ENCODE results near the gene ERBIN.
"Not testable (repeated sequence)": the region's sequence is repeated elsewhere in the genome, so short reads cannot be mapped to it uniquely, and the experiment has no call there.

Gene ERBIN

DNA sequence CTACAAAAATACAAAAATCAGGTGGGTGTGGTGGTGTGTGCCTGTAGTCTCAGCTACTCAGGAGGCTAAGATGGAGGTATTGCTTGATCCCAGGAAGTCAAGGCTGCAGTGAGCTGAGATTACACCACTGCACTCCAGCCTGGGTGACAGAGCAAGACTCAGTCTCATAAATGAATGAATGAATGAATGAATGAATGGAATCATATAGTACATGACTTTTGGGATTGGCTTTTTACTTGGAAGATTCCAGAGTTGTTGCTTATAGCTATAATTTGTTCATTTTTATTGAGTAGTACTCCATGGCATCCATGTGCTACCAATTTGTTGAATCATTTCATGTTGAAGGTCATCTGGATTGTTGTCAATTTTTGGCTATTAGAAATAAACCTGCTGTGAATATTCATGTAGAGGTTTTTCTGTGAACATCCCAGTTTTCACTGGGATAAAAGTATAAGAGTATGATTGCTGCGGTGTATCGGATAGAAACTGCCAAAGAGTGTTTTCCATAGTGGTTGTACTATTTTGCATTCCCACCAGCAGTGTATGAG is 19.9 kb downstream of the ERBIN start:
- no peak for DNase-seq (ENCODE audit: extremely low read depth, low read depth)

GRCh38 chr5:65948115-65948747 is 21.9 kb downstream of the ERBIN start:
- TF ChIP-seq, protein P1, sequence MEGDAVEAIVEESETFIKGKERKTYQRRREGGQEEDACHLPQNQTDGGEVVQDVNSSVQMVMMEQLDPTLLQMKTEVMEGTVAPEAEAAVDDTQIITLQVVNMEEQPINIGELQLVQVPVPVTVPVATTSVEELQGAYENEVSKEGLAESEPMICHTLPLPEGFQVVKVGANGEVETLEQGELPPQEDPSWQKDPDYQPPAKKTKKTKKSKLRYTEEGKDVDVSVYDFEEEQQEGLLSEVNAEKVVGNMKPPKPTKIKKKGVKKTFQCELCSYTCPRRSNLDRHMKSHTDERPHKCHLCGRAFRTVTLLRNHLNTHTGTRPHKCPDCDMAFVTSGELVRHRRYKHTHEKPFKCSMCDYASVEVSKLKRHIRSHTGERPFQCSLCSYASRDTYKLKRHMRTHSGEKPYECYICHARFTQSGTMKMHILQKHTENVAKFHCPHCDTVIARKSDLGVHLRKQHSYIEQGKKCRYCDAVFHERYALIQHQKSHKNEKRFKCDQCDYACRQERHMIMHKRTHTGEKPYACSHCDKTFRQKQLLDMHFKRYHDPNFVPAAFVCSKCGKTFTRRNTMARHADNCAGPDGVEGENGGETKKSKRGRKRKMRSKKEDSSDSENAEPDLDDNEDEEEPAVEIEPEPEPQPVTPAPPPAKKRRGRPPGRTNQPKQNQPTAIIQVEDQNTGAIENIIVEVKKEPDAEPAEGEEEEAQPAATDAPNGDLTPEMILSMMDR (IDR thresholded peaks at IDR 0.05; ENCODE audit: low read depth, low read length) = no peak
- no peak for DNase-seq (ENCODE audit: extremely low read depth, low read depth)

More for the DNA sequence above, 19.9 kb downstream of the ERBIN start:
- TF ChIP-seq, protein P1 (IDR thresholded peaks at IDR 0.05; ENCODE audit: low read depth, low read length) = no peak

DNA sequence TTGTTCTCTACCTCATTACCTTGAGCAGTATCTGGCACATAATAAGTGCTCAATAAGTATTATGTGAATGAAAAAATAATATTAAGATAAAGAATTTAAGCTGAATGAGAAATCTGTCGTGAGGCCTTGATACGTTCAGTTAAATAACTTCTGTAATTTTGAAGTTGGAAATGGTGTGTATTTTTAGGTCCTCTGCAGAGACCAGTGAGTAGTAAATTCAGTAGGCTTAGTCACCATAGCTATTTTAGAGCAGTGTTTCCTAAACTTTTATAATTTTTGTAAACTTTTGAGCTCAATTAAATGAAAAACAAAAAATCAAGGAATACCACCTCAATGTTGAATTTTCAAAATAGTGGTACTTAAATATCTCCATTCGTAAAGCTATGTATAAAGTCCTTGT is 25.0 kb downstream of the ERBIN start:
- no peak for DNase-seq (ENCODE audit: extremely low read depth, low read depth)
- TF ChIP-seq, protein P1 (IDR thresholded peaks at IDR 0.05; ENCODE audit: low read depth, low read length) = no peak

DNA sequence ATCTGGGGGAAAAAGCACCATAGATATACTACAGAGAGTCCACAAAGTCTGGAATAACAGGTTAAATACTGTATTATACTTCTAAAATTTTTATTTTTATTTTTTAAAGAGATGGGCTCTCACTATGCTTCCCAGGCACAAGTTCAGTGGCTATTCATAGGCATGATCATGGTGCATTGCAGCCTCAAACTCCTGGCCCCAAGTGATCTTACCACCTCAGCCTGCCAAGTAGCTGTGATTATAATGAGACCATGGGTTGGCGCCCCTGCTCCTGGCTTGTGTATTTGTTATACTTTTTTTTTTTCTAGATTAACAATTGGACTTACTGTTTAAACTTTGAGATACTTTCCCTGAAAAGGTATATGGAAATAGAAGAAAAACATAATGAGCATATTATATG is 25.9 kb downstream of the ERBIN start:
- no peak for DNase-seq (ENCODE audit: extremely low read depth, low read depth)
- TF ChIP-seq, protein P1 (IDR thresholded peaks at IDR 0.05; ENCODE audit: low read depth, low read length) = no peak

DNA sequence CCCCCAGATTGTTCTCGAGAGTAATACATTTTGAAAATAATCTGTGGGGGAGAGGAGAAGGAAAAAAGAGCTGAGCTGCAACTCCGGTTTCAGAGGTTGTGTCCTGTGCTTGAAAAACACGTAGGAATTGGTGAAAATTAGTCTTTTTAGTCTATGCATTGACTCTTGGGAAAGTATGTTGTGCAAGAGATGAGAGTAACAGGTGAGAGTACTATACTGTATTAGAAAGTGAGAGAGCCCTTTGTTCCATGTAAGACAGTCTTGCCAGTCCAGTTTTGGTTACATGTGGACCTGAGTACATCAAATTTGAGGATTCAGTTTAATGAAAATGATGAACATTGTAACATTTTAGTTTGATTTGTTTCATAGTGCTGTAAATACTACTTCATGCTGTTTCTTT is 27.8 kb downstream of the ERBIN start:
- DNase-seq (ENCODE audit: extremely low read depth, low read depth) = no peak
- TF ChIP-seq, protein P1 (IDR thresholded peaks at IDR 0.05; ENCODE audit: low read depth, low read length) = no peak

DNA sequence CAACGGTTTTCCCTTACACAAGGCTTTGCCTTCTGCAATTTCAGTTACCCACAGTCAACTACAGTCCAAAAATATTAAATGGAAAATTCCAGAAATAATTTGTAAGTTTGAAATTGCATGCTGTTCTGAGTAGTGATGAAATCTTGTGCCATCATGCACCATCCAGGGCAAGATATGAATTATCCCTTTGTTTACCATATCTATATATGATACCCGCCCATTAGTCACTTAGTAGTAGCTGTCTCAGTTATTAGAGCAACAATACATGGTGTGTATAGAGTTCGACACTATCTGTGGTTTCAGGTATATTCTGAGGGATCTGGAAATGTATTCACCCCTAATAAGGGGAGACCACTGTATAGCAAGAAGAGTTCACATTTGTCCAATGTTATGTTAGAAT is 29.4 kb downstream of the ERBIN start:
- TF ChIP-seq, protein P1 (IDR thresholded peaks at IDR 0.05; ENCODE audit: low read depth, low read length) = no peak
- DNase-seq (ENCODE audit: extremely low read depth, low read depth) = no peak

DNA sequence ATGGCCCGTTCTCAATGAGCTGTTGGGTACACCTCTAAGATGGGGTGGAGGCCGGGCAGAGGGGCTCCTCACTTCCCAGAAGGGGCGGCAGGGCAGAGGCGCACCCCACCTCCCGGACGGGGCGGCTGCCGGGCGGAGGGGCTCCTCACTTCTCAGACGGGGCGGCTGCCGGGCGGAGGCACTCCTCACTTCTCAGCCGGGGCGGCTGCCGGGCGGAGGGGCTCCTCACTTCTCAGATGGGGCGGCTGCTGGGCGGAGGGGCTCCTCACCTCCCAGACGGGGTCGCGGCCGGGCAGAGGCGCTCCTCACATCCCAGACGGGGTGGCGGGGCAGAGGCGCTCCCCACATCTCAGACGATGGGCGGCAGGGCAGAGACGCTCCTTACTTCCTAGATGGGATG is 31.3 kb downstream of the ERBIN start:
- not testable (repeated sequence) for DNase-seq (ENCODE audit: extremely low read depth, low read depth)

- DNase-seq (ENCODE audit: extremely low read depth, low read depth) = no peak
- TF ChIP-seq, protein P1 (IDR thresholded peaks at IDR 0.05; ENCODE audit: low read depth, low read length) = no peak
These were observed 35.3 kb downstream of the ERBIN start for GRCh38 chr5:65961633-65962032.
